GM10266 (cell line): ENCODE results near the gene NT5M.

ENCODE experiments used
- DNase-seq: peaks from one replicate; pipeline ENCODE4 v3.0.0; 2012; ENCODE audit errors: extremely low spot score
- CTCF ChIP-seq: IDR thresholded peaks from 2 replicates; pipeline ENCODE4 v1.5.1; 2012; ENCODE audit warnings: mild to moderate bottlenecking, low read depth; ENCODE audit not compliant: control insufficient read depth, insufficient read depth; ENCODE audit errors: missing control alignments

NT5M gene

GRCh38 chr17:17347956-17348871, 45.0 kb downstream of the NT5M start:
- no peak for TF ChIP-seq CTCF
- no peak for DNase-seq

- TF ChIP-seq CTCF: no peak
- no peak for DNase-seq
Observed at GRCh38 chr17:17348872-17349723, 45.9 kb downstream of the NT5M start.

- TF ChIP-seq CTCF: no peak
- DNase-seq: no peak
Observed at GRCh38 chr17:17349724-17350106, 46.5 kb downstream of the NT5M start.

- DNase-seq: no peak
Observed at GRCh38 chr17:17350491-17351355, 47.5 kb downstream of the NT5M start.

GRCh38 chr17:17351356-17351891, 48.3 kb downstream of the NT5M start:
- DNase-seq: no peak
- TF ChIP-seq CTCF: no peak

More at GRCh38 chr17:17350491-17351355, 47.5 kb downstream of the NT5M start:
- no peak for TF ChIP-seq CTCF

GRCh38 chr17:17351901-17352781, 49.0 kb downstream of the NT5M start:
- no peak for TF ChIP-seq CTCF
- DNase-seq: no peak
